Hepatocyte (in vitro differentiated cells): Measurements from ENCODE around the gene RASSF4.

ENCODE experiments used
- CTCF ChIP-seq: fragments of 200-600 bp; sonication (generic); IDR thresholded peaks from 2 replicates; pipeline ENCODE4 v1.5.1; 2016; ENCODE audit warnings: antibody characterized with exemption, mild to moderate bottlenecking; ENCODE audit not compliant: poor library complexity
- EZH2 ChIP-seq: fragments of 200-600 bp; sonication (generic); IDR thresholded peaks from 2 replicates; pipeline ENCODE4 v1.6.1; 2016; ENCODE audit warnings: antibody characterized with exemption, mild to moderate bottlenecking, borderline replicate concordance
- EZH2phosphoT487 ChIP-seq: fragments of 200-600 bp; sonication (generic); IDR thresholded peaks from one replicate; pipeline ENCODE4 v1.6.1; 2018; ENCODE audit warnings: antibody characterized with exemption, mild to moderate bottlenecking, low read depth, moderate library complexity; ENCODE audit not compliant: unreplicated experiment, severe bottlenecking

GRCh38 chr10:44922796-44923545, 36.6 kb upstream of the RASSF4 start:
- TF ChIP-seq CTCF (no peak), EZH2phosphoT487 (no peak), EZH2 (no peak)
